ENCODE results near the gene SEC24B. TPM values are rescaled to one million over a fixed set of nuclear protein-coding genes. Genes with fewer than 3 reads are reported as not detected.

SEC24B gene
- total RNA-seq, 1 donor from 2014 or later = 40.3 TPM

DNA sequence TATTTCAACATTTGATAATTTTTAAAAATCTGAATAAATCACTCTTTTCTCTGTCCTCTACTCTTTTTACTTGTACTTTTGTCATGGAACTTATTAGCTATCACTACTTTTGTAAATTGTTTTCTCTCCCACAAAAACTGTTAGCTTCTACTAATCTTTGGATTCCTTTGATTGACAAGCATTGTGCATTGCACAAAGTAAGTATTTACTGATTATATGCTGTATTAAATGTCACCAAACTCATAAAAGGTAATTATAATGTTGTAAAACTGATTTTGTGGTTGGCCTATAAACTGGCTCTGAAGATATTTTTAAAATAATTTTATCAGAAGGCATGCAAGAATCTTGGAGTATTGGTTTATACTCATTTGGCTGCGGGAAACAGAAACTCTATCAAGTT, 15.0 kb upstream of the SEC24B start:
- Mint-ChIP-seq H3K27ac (no peak overlapping the region), H3K27me3 (peaks cover 3% of the 10 kb centered on the region), H3K4me1 (ENCODE audit: low read depth) (peaks cover 9% of the 10 kb centered on the region), H3K4me3 (ENCODE audit: low read depth) (no peak overlapping the region), H3K9me3 (ENCODE audit: low read depth) (no peaks in the 10 kb centered on the region), H3K36me3 (ENCODE audit: insufficient read depth) (no peaks in the 10 kb centered on the region)
- TF ChIP-seq, protein P1, sequence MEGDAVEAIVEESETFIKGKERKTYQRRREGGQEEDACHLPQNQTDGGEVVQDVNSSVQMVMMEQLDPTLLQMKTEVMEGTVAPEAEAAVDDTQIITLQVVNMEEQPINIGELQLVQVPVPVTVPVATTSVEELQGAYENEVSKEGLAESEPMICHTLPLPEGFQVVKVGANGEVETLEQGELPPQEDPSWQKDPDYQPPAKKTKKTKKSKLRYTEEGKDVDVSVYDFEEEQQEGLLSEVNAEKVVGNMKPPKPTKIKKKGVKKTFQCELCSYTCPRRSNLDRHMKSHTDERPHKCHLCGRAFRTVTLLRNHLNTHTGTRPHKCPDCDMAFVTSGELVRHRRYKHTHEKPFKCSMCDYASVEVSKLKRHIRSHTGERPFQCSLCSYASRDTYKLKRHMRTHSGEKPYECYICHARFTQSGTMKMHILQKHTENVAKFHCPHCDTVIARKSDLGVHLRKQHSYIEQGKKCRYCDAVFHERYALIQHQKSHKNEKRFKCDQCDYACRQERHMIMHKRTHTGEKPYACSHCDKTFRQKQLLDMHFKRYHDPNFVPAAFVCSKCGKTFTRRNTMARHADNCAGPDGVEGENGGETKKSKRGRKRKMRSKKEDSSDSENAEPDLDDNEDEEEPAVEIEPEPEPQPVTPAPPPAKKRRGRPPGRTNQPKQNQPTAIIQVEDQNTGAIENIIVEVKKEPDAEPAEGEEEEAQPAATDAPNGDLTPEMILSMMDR (IDR thresholded peaks at IDR 0.05; ENCODE audit: unreplicated experiment) = no peak
- DNase-seq (ENCODE audit: low spot score, unreplicated experiment) = no peak

DNA sequence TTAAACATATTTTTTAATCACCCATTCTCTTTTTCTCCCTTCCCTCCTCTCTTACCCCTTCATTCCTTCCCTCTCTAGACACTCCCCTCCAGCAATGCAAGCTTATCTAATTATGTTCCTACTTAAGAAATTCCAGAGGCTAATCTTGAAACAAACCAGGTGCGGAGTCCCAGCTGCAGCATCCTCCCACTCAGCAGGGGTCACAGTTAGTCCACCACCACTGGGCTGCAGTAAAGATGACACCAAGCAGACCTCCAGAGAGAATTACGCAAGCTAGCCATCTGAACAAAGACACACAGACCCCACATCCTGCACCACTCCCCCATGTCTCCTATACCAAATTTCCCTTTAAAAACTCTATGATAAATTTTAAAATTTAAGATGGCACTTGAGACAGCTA, 13.9 kb upstream of the SEC24B start:
- H3K4me1 Mint-ChIP-seq (ENCODE audit: low read depth) = peaks cover 11% of the 10 kb centered on the region
- no peaks in the 10 kb centered on the region for H3K9me3 Mint-ChIP-seq (ENCODE audit: low read depth)
- peaks cover 3% of the 10 kb centered on the region for H3K27me3 Mint-ChIP-seq
- H3K4me3 Mint-ChIP-seq (ENCODE audit: low read depth) = no peak overlapping the region
- no peak for DNase-seq (ENCODE audit: low spot score, unreplicated experiment)
- no peak overlapping the region for H3K27ac Mint-ChIP-seq
- TF ChIP-seq, protein P1 (IDR thresholded peaks at IDR 0.05; ENCODE audit: unreplicated experiment) = no peak
- no peaks in the 10 kb centered on the region for H3K36me3 Mint-ChIP-seq (ENCODE audit: insufficient read depth)

DNA sequence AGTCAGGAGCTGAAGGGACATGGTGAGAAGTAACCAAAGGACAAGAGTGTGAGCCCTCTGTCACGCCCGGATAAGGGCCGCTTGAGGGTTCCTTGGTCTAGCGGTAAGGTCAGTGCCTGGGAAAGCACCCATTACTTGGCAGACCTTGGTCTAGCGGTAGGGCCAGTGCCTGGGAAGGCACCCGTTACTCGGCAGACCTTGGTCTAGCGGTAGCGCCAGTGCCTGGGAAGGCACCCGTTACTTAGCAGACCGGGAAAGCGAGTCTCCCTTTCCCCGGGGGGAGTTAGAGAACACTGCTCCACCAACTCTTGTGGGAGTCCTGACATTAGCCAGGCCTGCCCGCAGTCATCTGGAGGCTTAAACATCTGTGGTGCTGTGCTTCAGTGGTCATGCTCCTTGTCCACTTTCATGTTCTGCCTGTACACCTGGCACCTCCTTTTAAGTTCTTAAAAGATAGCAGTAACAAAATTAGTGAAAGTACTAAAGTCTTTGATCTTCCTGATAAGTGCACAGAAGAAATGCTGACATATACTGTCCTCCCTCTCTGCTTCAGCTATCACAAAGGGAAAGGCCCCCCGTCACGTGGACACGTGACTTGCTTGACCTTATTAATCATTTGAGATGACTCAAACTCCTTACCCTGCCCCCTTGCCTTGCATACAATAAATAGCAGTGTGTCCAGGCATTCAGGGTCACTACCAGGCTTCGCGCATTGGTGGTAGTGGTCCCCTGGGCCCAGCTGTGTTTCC, 9.3 kb upstream of the SEC24B start:
- no peaks in the 10 kb centered on the region for H3K36me3 Mint-ChIP-seq (ENCODE audit: insufficient read depth)
- no peak for DNase-seq (ENCODE audit: low spot score, unreplicated experiment)
- TF ChIP-seq, protein P1 (IDR thresholded peaks at IDR 0.05; ENCODE audit: unreplicated experiment) = no peak
- H3K27ac Mint-ChIP-seq = no peak overlapping the region
- H3K4me1 Mint-ChIP-seq (ENCODE audit: low read depth) = peaks cover 12% of the 10 kb centered on the region
- H3K9me3 Mint-ChIP-seq (ENCODE audit: low read depth) = no peaks in the 10 kb centered on the region
- H3K4me3 Mint-ChIP-seq (ENCODE audit: low read depth) = no peak overlapping the region
- H3K27me3 Mint-ChIP-seq = peaks cover 3% of the 10 kb centered on the region

DNA sequence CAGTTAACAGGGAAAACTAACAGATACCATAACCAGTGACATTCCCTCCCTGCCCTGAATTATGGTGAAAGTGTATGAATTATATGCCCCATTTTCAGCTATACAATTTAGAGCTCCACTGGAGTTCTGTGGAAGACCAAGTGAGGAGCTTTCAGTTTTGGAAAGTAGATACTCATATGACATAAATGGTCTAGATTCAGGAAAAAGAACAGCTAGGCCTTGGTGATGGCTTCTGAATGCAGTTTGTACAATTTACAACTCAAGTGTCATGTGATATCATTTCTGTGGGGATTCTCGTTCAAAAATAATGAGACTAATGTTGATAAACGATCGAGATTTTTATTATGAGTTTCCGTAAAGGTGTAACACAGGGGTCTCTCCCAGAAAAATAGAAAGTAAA, 8.2 kb upstream of the SEC24B start:
- DNase-seq (ENCODE audit: low spot score, unreplicated experiment) = no peak
- peaks cover 6% of the 10 kb centered on the region for H3K36me3 Mint-ChIP-seq (ENCODE audit: insufficient read depth)
- peaks cover 5% of the 10 kb centered on the region for H3K4me1 Mint-ChIP-seq (ENCODE audit: low read depth)
- no peaks in the 10 kb centered on the region for H3K27me3 Mint-ChIP-seq
- no peaks in the 10 kb centered on the region for H3K9me3 Mint-ChIP-seq (ENCODE audit: low read depth)
- no peak overlapping the region for H3K27ac Mint-ChIP-seq
- TF ChIP-seq, protein P1 (IDR thresholded peaks at IDR 0.05; ENCODE audit: unreplicated experiment) = no peak
- no peak overlapping the region for H3K4me3 Mint-ChIP-seq (ENCODE audit: low read depth)

DNA sequence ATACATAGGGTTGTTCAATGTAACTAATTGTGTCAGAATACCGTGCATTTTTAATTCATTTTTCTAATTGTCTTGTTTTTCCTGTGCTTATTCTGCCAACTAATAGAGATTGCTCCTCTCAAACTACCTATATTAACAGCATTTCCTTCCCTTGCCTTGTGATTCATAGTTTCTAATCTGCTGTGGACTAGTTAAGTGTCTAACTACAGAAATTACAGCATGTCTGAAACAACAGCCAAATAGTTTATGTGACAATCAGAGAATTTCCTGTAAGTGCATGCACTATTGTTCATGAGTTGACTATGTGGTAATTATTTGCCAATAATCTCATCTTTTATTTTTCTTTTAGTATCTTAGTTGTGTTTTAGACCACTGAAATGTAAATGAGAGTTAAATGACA, 4.1 kb upstream of the SEC24B start:
- H3K27me3 Mint-ChIP-seq = no peaks in the 10 kb centered on the region
- no peak overlapping the region for H3K27ac Mint-ChIP-seq
- DNase-seq (ENCODE audit: low spot score, unreplicated experiment) = no peak
- peaks cover 10% of the 10 kb centered on the region for H3K36me3 Mint-ChIP-seq (ENCODE audit: insufficient read depth)
- TF ChIP-seq, protein P1 (IDR thresholded peaks at IDR 0.05; ENCODE audit: unreplicated experiment) = no peak
- H3K4me3 Mint-ChIP-seq (ENCODE audit: low read depth) = no peak overlapping the region
- peaks cover 14% of the 10 kb centered on the region for H3K4me1 Mint-ChIP-seq (ENCODE audit: low read depth)
- no peaks in the 10 kb centered on the region for H3K9me3 Mint-ChIP-seq (ENCODE audit: low read depth)

Measured in progenitor cell of endocrine pancreas (in vitro differentiated cells).